ENCODE results near the gene ERICH6B.

DNA sequence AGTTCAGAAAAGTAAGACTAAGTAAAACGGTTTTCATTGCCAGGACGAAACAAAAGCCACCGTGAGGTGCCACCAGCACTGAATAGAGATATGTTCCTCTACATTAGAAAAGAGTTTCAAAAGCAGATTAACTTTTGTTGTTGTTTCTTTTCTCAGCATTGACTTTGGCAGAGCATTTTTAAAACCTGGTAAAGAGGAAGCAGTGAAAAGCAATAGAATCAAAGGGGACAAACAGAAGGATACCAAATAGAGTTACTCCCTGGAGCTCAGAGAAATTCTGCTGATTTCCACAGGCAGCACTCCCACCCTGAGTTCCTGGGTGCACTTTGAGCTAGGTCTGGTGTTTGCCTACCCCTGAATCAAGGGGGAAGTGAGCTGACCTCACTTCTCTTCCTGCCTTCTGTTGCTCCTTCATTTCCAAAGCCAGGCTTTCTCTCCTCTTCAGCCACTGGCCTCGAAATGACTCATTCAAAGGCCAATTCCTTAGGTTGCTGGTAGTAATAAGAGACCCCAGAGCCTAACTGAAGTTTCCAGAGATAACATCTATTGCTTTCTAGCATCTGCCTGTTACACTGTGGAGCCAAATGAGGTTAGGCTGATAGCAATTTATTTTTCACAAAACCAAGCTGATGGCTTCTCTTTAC, 11.3 kb upstream of the ERICH6B start:
- TF ChIP-seq YY1 (IDR thresholded peaks at IDR 0.05; ENCODE audit: insufficient read depth, insufficient read length) (no peak), ZNF274 (IDR thresholded peaks at IDR 0.05; ENCODE audit: low read depth, low read length) (no peak)
